Effector memory CD8-positive, alpha-beta T cell (primary cell): Measurements from ENCODE around the gene DYTN.

Experiments
- ATAC-seq: fragments of 150-1000 bp; cut with Tn5 transposase; replicated peaks from 2 replicates; pipeline ENCODE4 v1.10.0; 2021; ENCODE audit warnings: mild to moderate bottlenecking, moderate library complexity
- DNase-seq, 3 experiments: peaks; one replicate each; pipeline ENCODE4 v3.0.0; 2021
- H3K27ac Mint-ChIP-seq, 2 donors: one replicate each; pipeline ENCODE4 v1.8.0; 2022; ENCODE audit warnings: mild to moderate bottlenecking in 2 of 2, mixed read lengths in 2 of 2, moderate library complexity in 2 of 2
- H3K27me3 Mint-ChIP-seq, 2 donors: one replicate each; pipeline ENCODE4 v1.8.0; 2022; ENCODE audit warnings: mixed read lengths in 2 of 2
- H3K36me3 Mint-ChIP-seq: one replicate; pipeline ENCODE4 v1.8.0; 2022; ENCODE audit warnings: mild to moderate bottlenecking, moderate library complexity, mixed read lengths; ENCODE audit not compliant: insufficient read depth
- H3K4me1 Mint-ChIP-seq, 2 donors: one replicate each; pipeline ENCODE4 v1.8.0; 2022; ENCODE audit warnings: low read depth in 2 of 2, mixed read lengths in 2 of 2
- H3K4me3 Mint-ChIP-seq, 2 donors: one replicate each; pipeline ENCODE4 v1.8.0; 2022; ENCODE audit warnings: mild to moderate bottlenecking in 2 of 2, mixed read lengths in 2 of 2, moderate library complexity in 2 of 2
- H3K9me3 Mint-ChIP-seq, 2 donors: one replicate each; pipeline ENCODE4 v1.8.0; 2022; ENCODE audit warnings: mixed read lengths in 2 of 2
- total RNA-seq, 9 experiments: gene quantifications; one replicate each; lab custom pipeline; 2026; lab: John Stamatoyannopoulos, UW

Gene DYTN, protein sequence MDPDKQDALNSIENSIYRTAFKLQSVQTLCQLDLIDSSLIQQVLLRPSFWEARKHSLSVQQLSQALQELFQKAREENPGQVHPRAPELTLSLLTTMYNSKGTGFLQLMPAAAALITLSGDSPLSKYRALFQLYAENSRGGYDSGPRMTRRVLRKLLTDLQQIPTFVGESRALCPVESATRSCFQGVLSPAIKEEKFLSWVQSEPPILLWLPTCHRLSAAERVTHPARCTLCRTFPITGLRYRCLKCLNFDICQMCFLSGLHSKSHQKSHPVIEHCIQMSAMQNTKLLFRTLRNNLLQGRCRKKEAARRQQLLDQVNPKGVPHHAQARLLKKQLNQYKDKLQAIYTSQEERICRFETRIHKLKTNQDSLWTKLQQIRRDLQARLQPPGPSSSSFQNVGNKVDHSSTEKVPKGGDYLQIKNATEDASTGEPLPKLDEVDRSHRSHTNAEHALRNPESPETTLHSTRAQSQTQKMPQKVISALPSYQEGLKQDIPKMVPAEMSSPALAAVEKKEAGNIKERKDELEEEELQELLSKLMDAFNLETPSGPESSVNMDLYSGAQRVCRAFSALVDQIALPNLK
- total RNA-seq: 0 reads per million in 9 experiments

- Mint-ChIP-seq H3K36me3 (no peaks in the 10 kb centered on the region), H3K9me3 (peaks cover 0 to 3% of the 10 kb centered on the region in 2 donors), H3K4me1 (no peaks in the 10 kb centered on the region), H3K4me3 (no peak within 1 kb of the TSS), H3K27me3 (peaks cover 35 to 71% of the 10 kb centered on the region in 2 donors), H3K27ac (no peak within 1 kb of the TSS)
- no peak for DNase-seq
- no peak for ATAC-seq
Observed at GRCh38 chr2:206718296-206718695, at the start of gene DYTN. Gene DYTN (minus strand): TSS chr2:206718396. CDS start chr2:206718279, 117 bp downstream.

GRCh38 chr2:206766057-206766930, 48.1 kb upstream of the DYTN start:
- Mint-ChIP-seq H3K4me1 (peaks cover 16 to 22% of the 10 kb centered on the region in 2 donors), H3K9me3 (no peaks in the 10 kb centered on the region), H3K27ac (peak overlapping the region; percentile 93 to 98), H3K4me3 (peak overlapping the region in 1 of 2 donors; percentile 87), H3K27me3 (no peaks in the 10 kb centered on the region), H3K36me3 (peaks cover 34% of the 10 kb centered on the region)
- DNase-seq (no peak), ATAC-seq (no peak)

- Mint-ChIP-seq H3K9me3 (no peaks in the 10 kb centered on the region), H3K27ac (peak within 1 kb of the TSS; percentile 93 to 98), H3K4me1 (peaks cover 16 to 22% of the 10 kb centered on the region in 2 donors), H3K36me3 (peaks cover 25% of the 10 kb centered on the region), H3K4me3 (peak within 1 kb of the TSS in 1 of 2 donors; percentile 87), H3K27me3 (no peaks in the 10 kb centered on the region)
- peak; percentile 73 to 81 (median 74) for DNase-seq
- peak; percentile 86 for ATAC-seq
Observed at GRCh38 chr2:206765242-206766056, 47.3 kb upstream of the DYTN start, which contains the start of the genes FASTKD2 and MDH1B. Gene FASTKD2 (plus strand): TSS chr2:206765606. CDS start chr2:206766694, 1,088 bp downstream. Gene MDH1B (minus strand): TSS chr2:206765328. CDS start chr2:206765271, 57 bp downstream.

GRCh38 chr2:206764673-206765241, 46.6 kb upstream of the DYTN start:
- ATAC-seq: no peak
- H3K27ac Mint-ChIP-seq: peak overlapping the region; percentile 93 to 98
- DNase-seq: no peak
- peak overlapping the region in 1 of 2 donors; percentile 87 for H3K4me3 Mint-ChIP-seq
- no peaks in the 10 kb centered on the region for H3K9me3 Mint-ChIP-seq
- H3K4me1 Mint-ChIP-seq: peaks cover 16 to 20% of the 10 kb centered on the region in 2 donors
- peaks cover 20% of the 10 kb centered on the region for H3K36me3 Mint-ChIP-seq
- peaks cover 0 to 1% of the 10 kb centered on the region in 2 donors for H3K27me3 Mint-ChIP-seq

GRCh38 chr2:206756816-206757215, 38.6 kb upstream of the DYTN start:
- ATAC-seq (no peak), DNase-seq (no peak)
- H3K36me3 Mint-ChIP-seq: peaks cover 2% of the 10 kb centered on the region
- H3K4me3 Mint-ChIP-seq: no peak overlapping the region
- no peaks in the 10 kb centered on the region for H3K9me3 Mint-ChIP-seq
- peaks cover 52 to 56% of the 10 kb centered on the region in 2 donors for H3K27me3 Mint-ChIP-seq
- no peak overlapping the region for H3K27ac Mint-ChIP-seq
- H3K4me1 Mint-ChIP-seq: no peaks in the 10 kb centered on the region

DNA sequence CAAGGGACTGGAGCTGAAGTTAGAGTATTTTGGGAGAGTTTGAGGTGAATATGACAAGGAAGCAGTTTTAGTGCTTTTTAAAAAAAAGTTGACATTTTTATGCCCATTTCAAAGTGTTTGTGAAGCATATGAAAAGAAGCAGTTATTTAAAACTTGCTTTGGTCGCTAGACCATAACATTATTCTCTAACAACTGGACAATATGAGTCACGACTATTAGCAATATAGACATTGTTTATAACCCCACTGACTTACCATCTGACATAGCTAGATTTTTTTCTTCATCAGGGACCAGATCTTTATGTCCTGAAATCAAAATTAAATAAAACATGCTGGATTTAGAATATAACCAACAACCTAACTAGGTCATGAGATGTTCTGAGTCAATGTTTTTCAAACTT, 22.6 kb upstream of the DYTN start:
- Mint-ChIP-seq H3K36me3 (peaks cover 2% of the 10 kb centered on the region), H3K4me3 (no peak overlapping the region), H3K27ac (no peak overlapping the region), H3K9me3 (no peaks in the 10 kb centered on the region), H3K4me1 (no peaks in the 10 kb centered on the region), H3K27me3 (peaks cover 27 to 45% of the 10 kb centered on the region in 2 donors)
- ATAC-seq (no peak), DNase-seq (no peak)

DNA sequence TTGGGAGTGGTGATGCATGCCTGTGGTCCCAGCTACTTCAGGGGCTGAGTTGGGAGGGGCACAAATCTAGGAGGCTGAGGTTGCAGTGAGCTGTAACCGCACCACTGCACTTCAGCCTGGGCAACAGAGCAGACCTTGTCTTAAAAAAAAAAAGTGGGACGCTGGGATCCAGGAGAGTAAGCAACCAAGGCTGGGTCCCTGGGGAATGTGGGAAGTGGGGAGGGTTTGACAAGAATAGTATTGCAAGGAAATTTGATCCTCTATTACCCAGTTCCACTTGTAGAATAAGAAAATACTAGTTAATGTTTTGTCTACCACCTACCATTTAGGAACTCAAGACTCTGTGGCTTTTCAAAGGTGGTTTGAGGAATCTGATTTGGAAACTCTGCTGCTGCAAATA, 21.1 kb upstream of the DYTN start:
- Mint-ChIP-seq H3K27me3 (peaks cover 23 to 39% of the 10 kb centered on the region in 2 donors), H3K36me3 (no peaks in the 10 kb centered on the region), H3K27ac (no peak overlapping the region), H3K4me1 (no peaks in the 10 kb centered on the region), H3K9me3 (no peaks in the 10 kb centered on the region), H3K4me3 (no peak overlapping the region)
- ATAC-seq: no peak
- DNase-seq: no peak

- Mint-ChIP-seq H3K27ac (no peak overlapping the region), H3K4me3 (no peak overlapping the region), H3K36me3 (no peaks in the 10 kb centered on the region), H3K27me3 (peaks cover 16 to 41% of the 10 kb centered on the region in 2 donors), H3K9me3 (no peaks in the 10 kb centered on the region), H3K4me1 (no peaks in the 10 kb centered on the region)
- ATAC-seq (no peak), DNase-seq (no peak)
Observed at GRCh38 chr2:206736935-206737334, 18.7 kb upstream of the DYTN start.

DNA sequence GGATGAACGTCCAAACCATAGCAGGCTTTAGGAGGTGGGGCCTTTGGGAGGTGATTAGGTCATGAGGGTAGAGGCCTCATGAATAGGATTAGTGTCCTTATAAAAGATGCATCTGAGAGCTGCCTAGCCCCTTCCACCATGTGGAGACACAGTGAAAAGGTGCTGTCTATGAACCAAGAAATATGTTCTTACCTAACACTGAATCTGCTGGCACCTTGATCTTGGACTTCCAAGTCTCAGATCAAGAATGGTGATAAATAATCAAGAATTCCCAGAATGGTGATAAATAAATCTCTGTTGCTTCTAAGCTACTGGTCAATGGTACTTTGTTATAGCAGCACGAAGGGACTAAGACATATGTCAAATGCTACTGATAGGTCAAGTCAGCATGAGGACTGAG, 15.1 kb upstream of the DYTN start:
- H3K4me1 Mint-ChIP-seq: no peaks in the 10 kb centered on the region
- peaks cover 32 to 43% of the 10 kb centered on the region in 2 donors for H3K27me3 Mint-ChIP-seq

DNA sequence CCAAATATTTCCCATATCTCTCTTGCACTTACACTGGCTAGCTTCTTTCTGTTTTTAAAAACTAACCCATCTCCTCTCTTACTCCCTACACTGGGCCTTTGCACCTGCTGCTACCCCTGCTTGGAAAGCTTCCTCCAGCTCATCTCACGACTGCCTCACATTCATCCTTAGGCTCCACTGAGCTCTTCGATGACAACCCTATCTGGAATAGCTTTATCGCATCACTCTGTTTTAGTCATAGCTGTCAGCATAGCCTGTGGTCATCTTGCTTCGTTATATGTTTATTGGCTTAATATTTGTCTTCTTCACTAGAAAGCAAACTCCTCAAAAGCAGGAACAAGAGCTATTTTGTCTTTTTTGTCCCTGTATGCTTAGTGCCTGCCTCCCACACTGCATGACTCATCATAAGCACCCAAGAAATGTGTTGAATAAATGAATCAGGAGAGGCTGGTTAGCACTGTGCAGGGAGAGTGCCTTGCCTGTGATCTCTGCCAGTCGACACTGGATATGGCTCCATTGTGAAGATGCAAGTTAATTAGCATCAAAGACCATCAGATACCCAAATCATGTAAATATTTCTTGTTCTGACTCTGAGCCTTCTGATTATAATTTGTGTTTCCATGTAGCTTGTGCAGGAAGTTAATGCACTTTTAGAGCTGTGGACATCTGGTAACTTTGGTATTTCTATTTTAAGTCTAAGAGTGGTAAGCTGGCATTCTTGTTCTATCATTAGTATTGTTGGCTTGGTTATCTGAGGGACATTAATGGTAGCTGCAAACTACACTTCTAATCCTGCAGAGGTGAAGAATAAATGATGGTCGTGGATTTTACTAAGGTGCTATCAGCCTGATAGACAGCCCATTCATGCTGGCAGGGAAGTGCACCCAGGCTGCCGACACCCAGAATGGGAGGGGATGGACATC, 10.3 kb upstream of the DYTN start:
- H3K4me1 Mint-ChIP-seq: no peaks in the 10 kb centered on the region
- no peaks in the 10 kb centered on the region for H3K9me3 Mint-ChIP-seq
- DNase-seq (no peak), ATAC-seq (no peak)
- no peak overlapping the region for H3K27ac Mint-ChIP-seq
- no peaks in the 10 kb centered on the region for H3K36me3 Mint-ChIP-seq
- peaks cover 51 to 63% of the 10 kb centered on the region in 2 donors for H3K27me3 Mint-ChIP-seq
- H3K4me3 Mint-ChIP-seq: no peak overlapping the region

More for the DNA sequence above, 15.1 kb upstream of the DYTN start:
- no peak overlapping the region for H3K27ac Mint-ChIP-seq
- DNase-seq (no peak), ATAC-seq (no peak)
- no peak overlapping the region for H3K4me3 Mint-ChIP-seq
- no peaks in the 10 kb centered on the region for H3K36me3 Mint-ChIP-seq
- no peaks in the 10 kb centered on the region for H3K9me3 Mint-ChIP-seq

DNA sequence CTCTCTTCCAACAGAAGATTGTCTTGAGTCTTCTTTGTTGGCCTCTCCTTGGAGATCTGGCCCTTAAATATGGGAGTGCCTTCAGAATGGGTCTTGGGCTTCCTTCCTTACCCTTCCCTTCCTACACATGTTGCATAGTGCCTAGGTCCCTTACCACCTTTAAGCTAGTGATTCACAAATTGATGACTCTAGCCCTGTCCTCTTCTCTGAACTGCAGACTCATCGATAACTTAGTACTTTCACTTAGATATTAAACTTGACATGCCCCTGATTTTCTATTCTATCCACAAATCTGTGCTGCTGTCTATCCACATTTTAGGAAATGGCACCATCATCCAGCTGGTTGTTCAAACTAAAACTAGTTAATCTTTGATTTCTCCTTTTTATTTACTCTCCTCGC, 9.1 kb upstream of the DYTN start:
- no peak for DNase-seq
- no peak for ATAC-seq
- Mint-ChIP-seq H3K27me3 (peaks cover 55 to 56% of the 10 kb centered on the region in 2 donors), H3K36me3 (no peaks in the 10 kb centered on the region), H3K4me3 (no peak overlapping the region), H3K4me1 (no peaks in the 10 kb centered on the region), H3K9me3 (no peaks in the 10 kb centered on the region), H3K27ac (no peak overlapping the region)
